Measurements from ENCODE around the gene PDE9A. TPM values are rescaled to one million over a fixed set of nuclear protein-coding genes. Genes with fewer than 3 reads are reported as not detected.

Gene PDE9A
- total and polyA plus RNA-seq, 2 donors (not counting 3 experiments of a cell fraction or from before 2014, with no cell fraction given): 0.28 to 2.2 TPM

GRCh38 chr21:42685036-42685435, 31.6 kb downstream of the PDE9A start:
- no peak overlapping the region for H3K9ac ChIP-seq (replicated peaks; ENCODE audit: extremely low read depth, insufficient read depth, low read length)
- intact Hi-C loops (cut with micrococcal nuclease) (no loop called here), dilution Hi-C loops (cut with MboI; ENCODE audit: extremely low pct_ligation_motif_present, low sequenced_read_pairs) (no loop called here)
- POLR2A ChIA-PET: interaction anchor here (0.8 kb wide), 1 partner anchor 9 kb away, joined by 3 read pairs; no protein-coding TSS in a partner anchor
- H3K9me1 ChIP-seq (replicated peaks; ENCODE audit: control insufficient read depth, extremely low read depth, insufficient read depth, low read length): no peaks in the 10 kb centered on the region
- BruUV-seq (replicated peaks): no TSS peak
- DNase-seq (ENCODE audit: low read depth, low spot score): no peak
- FAIRE-seq: no peak
- no peaks in the 10 kb centered on the region for H3K9me3 ChIP-seq (replicated peaks; ENCODE audit: control insufficient read depth, insufficient read depth, low read length)
- no peak overlapping the region for H2AFZ ChIP-seq (ENCODE audit: low read depth, low read length)
- H3K4me1 ChIP-seq (ENCODE audit: control insufficient read depth, extremely low read depth, insufficient read depth, low read length): no peaks in the 10 kb centered on the region
- no peaks in the 10 kb centered on the region for H4K20me1 ChIP-seq (replicated peaks; ENCODE audit: control insufficient read depth, extremely low read depth, insufficient read depth, low read length)
- H3K27ac ChIP-seq (ENCODE audit: insufficient read depth, low read depth, low read length): no peak overlapping the region
- no peaks in the 10 kb centered on the region for H3K36me3 ChIP-seq (ENCODE audit: control insufficient read depth in 2 of 2, extremely low read depth in 1 of 2, insufficient read depth in 2 of 2, low read length in 2 of 2)
- H3K79me2 ChIP-seq (ENCODE audit: control insufficient read depth, insufficient read depth, low read length): no peaks in the 10 kb centered on the region
- H3K4me2 ChIP-seq (ENCODE audit: insufficient read depth, low read length): no peak overlapping the region
- H3K4me3 ChIP-seq (replicated peaks in 1 of 3; ENCODE audit: insufficient read depth in 1 of 3, low read depth in 1 of 3, low read length in 3 of 3): no peak overlapping the region
- TF ChIP-seq MAX (IDR thresholded peaks at IDR 0.05; ENCODE audit: insufficient read depth, insufficient read length): no peak
- TF ChIP-seq POLR2AphosphoS5 (IDR thresholded peaks at IDR 0.05; ENCODE audit: insufficient read depth, low read depth, low read length): no peak
- TF ChIP-seq GATA2 (IDR thresholded peaks at IDR 0.05; ENCODE audit: insufficient read depth, insufficient read length, low read depth, low read length): no peak
- TF ChIP-seq JUN (IDR thresholded peaks at IDR 0.05; ENCODE audit: borderline replicate concordance, insufficient read depth, insufficient read length, low read depth): no peak
- CTCF ChIA-PET: no interaction called here
- no peaks in the 10 kb centered on the region for H3K27me3 ChIP-seq (ENCODE audit: control insufficient read depth in 2 of 2, insufficient read depth in 2 of 2, low read length in 2 of 2)

GRCh38 chr21:42685954-42686500, 32.6 kb downstream of the PDE9A start:
- dilution Hi-C loops (cut with MboI; ENCODE audit: extremely low pct_ligation_motif_present, low sequenced_read_pairs): no loop called here
- H3K9me1 ChIP-seq (replicated peaks; ENCODE audit: control insufficient read depth, extremely low read depth, insufficient read depth, low read length): no peaks in the 10 kb centered on the region

More at GRCh38 chr21:42685954-42686500, 32.6 kb downstream of the PDE9A start:
- no peak overlapping the region for H3K4me2 ChIP-seq (ENCODE audit: insufficient read depth, low read length)
- H3K27ac ChIP-seq (ENCODE audit: insufficient read depth, low read depth, low read length): no peak overlapping the region
- no peak overlapping the region for H2AFZ ChIP-seq (ENCODE audit: low read depth, low read length)
- DNase-seq (ENCODE audit: low read depth, low spot score) (no peak), FAIRE-seq (no peak)
- H3K9ac ChIP-seq (replicated peaks; ENCODE audit: extremely low read depth, insufficient read depth, low read length): no peak overlapping the region
- H3K9me3 ChIP-seq (replicated peaks; ENCODE audit: control insufficient read depth, insufficient read depth, low read length): no peaks in the 10 kb centered on the region
- H3K4me3 ChIP-seq (replicated peaks in 1 of 3; ENCODE audit: insufficient read depth in 1 of 3, low read depth in 1 of 3, low read length in 3 of 3): no peak overlapping the region
- H3K27me3 ChIP-seq (ENCODE audit: control insufficient read depth in 2 of 2, insufficient read depth in 2 of 2, low read length in 2 of 2): no peaks in the 10 kb centered on the region
- BruUV-seq (replicated peaks): no TSS peak
- ChIA-PET POLR2A (no interaction called here), CTCF (no interaction called here)
- no peaks in the 10 kb centered on the region for H3K36me3 ChIP-seq (ENCODE audit: control insufficient read depth in 2 of 2, extremely low read depth in 1 of 2, insufficient read depth in 2 of 2, low read length in 2 of 2)
- TF ChIP-seq JUN (IDR thresholded peaks at IDR 0.05; ENCODE audit: borderline replicate concordance, insufficient read depth, insufficient read length, low read depth) (no peak), POLR2A (IDR thresholded peaks at IDR 0.05; ENCODE audit: low read depth, low read length) (no peak), CTCF (IDR thresholded peaks at IDR 0.05; ENCODE audit: extremely low read depth in 1 of 2, insufficient read depth in 1 of 2, low read depth in 1 of 2, low read length in 2 of 2) (no peak), MAX (IDR thresholded peaks at IDR 0.05; ENCODE audit: insufficient read depth, insufficient read length) (no peak), POLR2AphosphoS5 (IDR thresholded peaks at IDR 0.05; ENCODE audit: insufficient read depth, low read depth, low read length) (no peak), EZH2 (IDR thresholded peaks at IDR 0.05; ENCODE audit: borderline replicate concordance, low read depth, low read length, severe bottlenecking) (no peak), FOS (IDR thresholded peaks at IDR 0.05; ENCODE audit: borderline replicate concordance, insufficient read depth, low read length) (no peak), GATA2 (IDR thresholded peaks at IDR 0.05; ENCODE audit: insufficient read depth, insufficient read length, low read depth, low read length) (no peak), MYC (IDR thresholded peaks at IDR 0.05; ENCODE audit: low read depth, low read length) (no peak)
- no peaks in the 10 kb centered on the region for H3K4me1 ChIP-seq (ENCODE audit: control insufficient read depth, extremely low read depth, insufficient read depth, low read length)
- no peaks in the 10 kb centered on the region for H4K20me1 ChIP-seq (replicated peaks; ENCODE audit: control insufficient read depth, extremely low read depth, insufficient read depth, low read length)
- no peaks in the 10 kb centered on the region for H3K79me2 ChIP-seq (ENCODE audit: control insufficient read depth, insufficient read depth, low read length)
- intact Hi-C loops (cut with micrococcal nuclease): no loop called here
